GM15510 (cell line): Measurements from ENCODE around the gene NDUFB10.

Source experiments
- POLR2A ChIP-seq: IDR thresholded peaks from 3 replicates; pipeline ENCODE4 v1.6.1; 2011; ENCODE audit warnings: borderline replicate concordance; ENCODE audit not compliant: insufficient read length; ENCODE audit errors: extremely low read depth

NDUFB10 gene

DNA sequence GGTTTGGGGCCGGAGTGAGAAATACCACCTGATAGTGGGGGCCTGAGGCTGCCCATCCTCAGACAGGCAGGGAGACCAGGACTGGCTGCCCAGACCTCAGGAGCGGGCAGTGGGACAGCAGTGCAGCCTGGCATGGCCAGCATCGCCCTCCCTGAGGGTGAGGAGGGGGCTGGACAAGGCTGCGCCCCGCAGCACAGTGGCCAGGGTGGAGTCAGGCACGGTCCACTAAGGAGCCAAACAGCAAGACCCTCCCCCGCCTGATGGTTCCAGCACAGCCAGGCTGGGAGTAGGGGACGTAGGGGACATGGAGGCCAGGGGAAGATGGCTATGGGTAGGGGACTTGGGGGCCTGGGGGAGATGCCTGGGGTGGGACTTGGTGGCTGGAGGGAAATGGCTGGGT lies 47.0 kb downstream of the NDUFB10 start:
- TF ChIP-seq POLR2A, result no peak

DNA sequence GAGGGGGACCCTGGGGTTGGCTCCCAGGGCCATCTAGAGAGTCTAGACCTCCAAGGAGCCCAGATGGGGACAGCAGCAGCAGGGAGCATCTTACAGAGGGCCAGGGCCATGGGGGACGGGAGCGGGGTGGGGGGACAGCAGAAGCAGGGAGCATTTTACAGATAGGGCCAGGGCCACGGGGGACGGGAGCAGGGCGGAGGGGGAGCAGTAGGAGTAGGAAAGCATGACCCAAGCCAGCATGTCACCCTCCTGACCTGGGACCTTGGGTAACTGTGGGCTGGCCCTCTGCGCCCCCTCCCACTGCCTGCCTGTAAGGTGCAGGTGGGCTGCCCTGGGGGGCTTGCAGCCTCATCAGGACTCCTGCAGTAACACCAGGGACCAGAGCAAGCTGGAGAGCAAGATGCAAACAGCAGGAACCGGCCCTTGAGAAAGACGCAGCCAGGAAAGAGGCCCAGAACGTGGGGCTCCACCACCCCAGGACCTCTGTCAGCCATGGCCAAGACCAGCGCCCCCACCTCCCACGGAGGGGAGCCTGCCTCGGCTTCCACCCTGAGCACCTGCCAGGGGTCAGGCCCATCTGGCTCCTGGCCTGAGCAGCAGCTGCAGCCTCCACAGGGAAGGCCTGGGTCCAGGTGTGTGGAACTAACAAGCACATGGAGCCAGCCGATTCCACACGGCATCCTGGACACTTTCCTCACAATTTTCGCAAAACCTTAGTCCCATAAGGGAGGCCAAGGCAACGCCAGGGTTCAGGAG lies 47.9 kb downstream of the NDUFB10 start:
- no peak for TF ChIP-seq POLR2A

DNA sequence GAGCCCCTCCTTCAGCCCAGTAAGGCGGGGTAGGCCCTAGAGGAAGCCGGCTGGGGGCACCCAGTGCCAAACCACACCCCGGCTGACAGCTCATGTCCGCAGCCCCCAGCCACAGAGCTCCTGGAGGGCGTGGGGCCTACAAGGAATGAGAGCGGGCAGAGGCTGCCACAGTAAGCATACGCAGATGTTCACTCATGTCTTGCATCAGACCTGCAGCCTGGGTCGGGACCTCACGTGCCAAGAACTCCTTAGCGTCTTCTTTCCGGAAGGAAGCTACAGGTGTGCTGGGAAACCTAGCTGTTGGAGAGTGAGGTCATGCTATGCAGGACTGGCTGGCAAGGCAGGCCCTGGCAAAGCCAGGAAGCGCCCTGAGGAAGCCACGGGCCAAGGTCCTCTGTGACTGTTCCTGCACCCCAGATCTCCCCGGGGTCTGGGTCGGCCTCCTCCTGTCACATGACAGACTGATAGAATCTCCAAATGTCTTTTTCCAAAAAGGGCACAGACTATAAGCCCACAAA lies 48.7 kb downstream of the NDUFB10 start:
- no peak for TF ChIP-seq POLR2A

DNA sequence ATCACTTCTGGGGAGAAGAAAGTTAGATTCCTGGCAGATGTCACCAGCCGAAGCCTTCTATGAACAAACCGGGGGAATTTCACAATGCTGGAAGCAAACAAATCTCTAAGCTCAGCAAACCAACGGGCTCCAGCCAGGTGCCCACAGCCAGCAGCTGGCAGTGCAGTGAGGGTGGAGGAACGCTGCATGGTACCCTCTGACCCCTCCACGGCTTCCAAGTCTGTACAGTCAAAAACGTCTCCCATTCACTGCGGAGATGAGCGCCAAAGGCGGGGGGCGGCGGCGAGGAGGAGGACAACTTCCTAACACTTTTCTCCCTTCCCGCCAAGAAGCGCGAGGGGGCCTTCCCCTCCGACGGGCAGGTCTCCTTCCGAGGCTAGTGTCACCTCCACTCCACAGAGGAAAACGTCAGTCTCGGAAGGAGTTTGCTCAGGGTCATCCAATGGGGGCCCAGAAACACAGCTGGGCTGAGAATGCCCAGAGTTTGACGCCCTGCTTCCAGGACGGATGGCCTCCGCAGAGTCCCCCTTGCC lies 49.4 kb downstream of the NDUFB10 start:
- TF ChIP-seq POLR2A, result no peak

DNA sequence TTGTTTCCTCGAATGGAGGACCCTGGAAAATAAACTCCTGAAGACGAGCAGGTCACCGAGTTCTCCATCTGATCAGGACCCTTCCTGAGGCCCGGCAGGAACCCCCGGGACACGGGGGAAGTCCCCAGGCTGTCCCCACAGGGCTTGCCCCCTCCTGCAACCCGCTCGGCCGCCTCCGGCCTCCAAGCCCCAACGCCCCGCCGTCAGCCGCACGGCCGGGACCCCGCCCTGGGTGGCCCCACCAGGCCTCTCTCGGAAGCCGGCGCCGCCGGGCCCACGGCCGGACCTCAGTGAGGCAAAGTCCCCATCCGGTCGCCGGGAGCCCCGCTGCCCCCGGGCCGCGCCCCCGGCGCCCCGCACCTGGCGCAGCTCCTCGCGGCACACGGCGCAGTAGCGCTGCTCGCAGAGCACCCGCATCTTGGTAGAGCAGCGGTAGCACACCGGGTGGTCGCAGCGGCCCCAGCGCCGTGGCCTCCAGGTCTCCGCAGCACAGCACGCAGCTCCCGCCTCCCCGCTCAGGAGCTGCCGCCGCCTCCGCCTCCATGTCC lies 49.9 kb downstream of the NDUFB10 start:
- TF ChIP-seq POLR2A, result no peak

DNA sequence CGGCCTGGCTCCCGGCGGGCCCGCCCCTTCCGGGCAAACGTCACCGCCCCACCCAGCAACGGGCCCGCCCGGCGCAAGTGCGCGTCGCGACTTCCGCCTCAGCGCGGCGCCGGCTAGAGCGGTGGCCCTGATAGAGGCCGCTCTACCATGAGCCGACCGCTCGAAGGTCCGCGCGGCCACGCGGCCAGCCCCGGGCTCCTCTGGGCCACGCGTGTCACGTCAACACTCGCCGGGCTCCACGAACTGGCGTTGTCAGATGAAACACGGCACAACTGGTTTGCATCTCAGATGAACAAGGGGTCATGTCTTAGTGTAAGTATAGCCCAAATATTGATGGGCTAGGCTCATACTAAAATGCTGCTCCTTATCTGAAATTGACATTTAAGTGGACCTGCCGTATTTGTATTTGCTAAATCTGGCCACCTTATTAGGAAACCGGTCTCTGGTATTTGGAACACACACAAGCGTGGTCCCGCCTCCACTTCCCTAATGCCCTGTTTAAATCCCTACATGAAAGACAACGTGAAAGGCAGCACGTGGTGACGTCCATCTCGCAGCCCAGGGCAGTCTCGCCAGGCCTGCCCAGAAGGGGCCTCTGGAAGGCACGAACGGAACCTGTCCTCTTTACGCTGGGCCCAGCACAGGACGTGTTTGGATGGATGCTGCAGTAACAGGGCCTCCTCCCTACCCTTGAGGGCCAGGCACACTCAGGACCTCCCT lies 50.6 kb downstream of the NDUFB10 start, which contains the start of gene ZNF598:
TSS of gene ZNF598 (minus strand) at position 31 of the 720 bp plus-strand sequence.
- peak; percentile 93 for TF ChIP-seq POLR2A
